Immature natural killer cell (primary cell): Measurements from ENCODE around the gene SLC16A14. TPM values are rescaled to one million over a fixed set of nuclear protein-coding genes. Genes with fewer than 3 reads are reported as not detected.
A peak's percentile ranks its signal among the peaks of the same experiment; 100 is the strongest.

ENCODE experiments used
- DNase-seq, 3 donors: peaks; one replicate each; pipeline ENCODE4 v3.0.0; 2022; ENCODE audit warnings: mixed read lengths in 1 of 3
- H3K27ac Mint-ChIP-seq, 6 donors: one replicate each; pipeline ENCODE4 v1.8.0; 2020; ENCODE audit warnings: mixed read lengths in 6 of 6, mild to moderate bottlenecking in 5 of 6, inconsistent platforms in 4 of 6, moderate library complexity in 3 of 6
- H3K27me3 Mint-ChIP-seq, 3 donors: one replicate each; pipeline ENCODE4 v1.8.0; 2020 to 2021; ENCODE audit warnings: low read depth in 3 of 3, mild to moderate bottlenecking in 3 of 3, mixed read lengths in 3 of 3, moderate library complexity in 3 of 3, inconsistent platforms in 1 of 3
- H3K36me3 Mint-ChIP-seq, 3 donors: one replicate each; pipeline ENCODE4 v1.8.0; 2020; ENCODE audit warnings: mixed read lengths in 3 of 3, inconsistent platforms in 2 of 3, mild to moderate bottlenecking in 2 of 3
- H3K4me1 Mint-ChIP-seq, 2 donors: one replicate each; pipeline ENCODE4 v1.8.0; 2020; ENCODE audit warnings: inconsistent platforms in 2 of 2, mild to moderate bottlenecking in 2 of 2, mixed read lengths in 2 of 2, moderate library complexity in 1 of 2
- H3K4me3 Mint-ChIP-seq, 5 donors: one replicate each; pipeline ENCODE4 v1.8.0; 2020; ENCODE audit warnings: mild to moderate bottlenecking in 5 of 5, mixed read lengths in 5 of 5, inconsistent platforms in 3 of 5, moderate library complexity in 3 of 5
- H3K9me3 Mint-ChIP-seq, 6 donors: one replicate each; pipeline ENCODE4 v1.8.0; 2020; ENCODE audit warnings: mild to moderate bottlenecking in 6 of 6, mixed read lengths in 6 of 6, inconsistent platforms in 4 of 6, moderate library complexity in 3 of 6
- polyA plus RNA-seq, 3 donors: library from polyadenylated mRNA; unstranded; fragments of 300-500 nt; fragmentation: Illumina TruSeq; gene quantifications; one replicate each; pipeline ENCODE4 v1.2.3, GENCODE V29; 2021

SLC16A14 gene
- polyA plus RNA-seq, 3 donors from 2014 or later, result 0.12 to 0.15 TPM; not detected in 1

- Mint-ChIP-seq H3K4me1 (peaks cover 3 to 9% of the 10 kb centered on the region in 2 donors), H3K27me3 (peaks cover 0 to 1% (median 0%) of the 10 kb centered on the region in 3 donors), H3K9me3 (no peaks in the 10 kb centered on the region), H3K27ac (no peak overlapping the region), H3K36me3 (no peaks in the 10 kb centered on the region), H3K4me3 (no peak overlapping the region)
- no peak for DNase-seq
Observed at GRCh38 chr2:230011617-230012016, 57.1 kb downstream of the SLC16A14 start.

GRCh38 chr2:230010501-230010900 lies 58.2 kb downstream of the SLC16A14 start:
- Mint-ChIP-seq H3K27ac (no peak overlapping the region), H3K36me3 (no peaks in the 10 kb centered on the region), H3K27me3 (peaks cover 0 to 1% (median 0%) of the 10 kb centered on the region in 3 donors), H3K9me3 (no peaks in the 10 kb centered on the region), H3K4me3 (no peak overlapping the region), H3K4me1 (peaks cover 3 to 9% of the 10 kb centered on the region in 2 donors)
- DNase-seq, result no peak

- Mint-ChIP-seq H3K36me3 (peaks cover 0 to 5% (median 4%) of the 10 kb centered on the region in 3 donors), H3K27ac (no peak overlapping the region), H3K4me3 (no peak overlapping the region)
Observed at GRCh38 chr2:230008708-230009066, 60.0 kb downstream of the SLC16A14 start.

GRCh38 chr2:230007931-230008707 lies 60.6 kb downstream of the SLC16A14 start:
- no peaks in the 10 kb centered on the region for H3K9me3 Mint-ChIP-seq
- peak overlapping the region in 2 of 5 donors; percentile 48 to 59 for H3K4me3 Mint-ChIP-seq

More at GRCh38 chr2:230008708-230009066, 60.0 kb downstream of the SLC16A14 start:
- Mint-ChIP-seq H3K9me3 (no peaks in the 10 kb centered on the region), H3K4me1 (peaks cover 3 to 9% of the 10 kb centered on the region in 2 donors), H3K27me3 (peaks cover 0 to 1% (median 0%) of the 10 kb centered on the region in 3 donors)
- DNase-seq, result no peak

GRCh38 chr2:230000118-230000841 lies 68.4 kb downstream of the SLC16A14 start:
- Mint-ChIP-seq H3K9me3 (no peaks in the 10 kb centered on the region), H3K36me3 (peaks cover 3 to 12% (median 7%) of the 10 kb centered on the region in 3 donors), H3K27ac (peak overlapping the region in 1 of 6 donors; percentile 45), H3K27me3 (no peaks in the 10 kb centered on the region), H3K4me3 (peak overlapping the region in 1 of 5 donors; percentile 12), H3K4me1 (no peaks in the 10 kb centered on the region)
- no peak for DNase-seq

More at GRCh38 chr2:230007931-230008707, 60.6 kb downstream of the SLC16A14 start:
- peaks cover 3 to 9% of the 10 kb centered on the region in 2 donors for H3K4me1 Mint-ChIP-seq
- peaks cover 0 to 1% (median 0%) of the 10 kb centered on the region in 3 donors for H3K27me3 Mint-ChIP-seq
- peak overlapping the region in 1 of 6 donors; percentile 43 for H3K27ac Mint-ChIP-seq
- peak; percentile 42 to 61 (median 54) for DNase-seq
- peaks cover 0 to 5% (median 4%) of the 10 kb centered on the region in 3 donors for H3K36me3 Mint-ChIP-seq

GRCh38 chr2:229997565-229997964 lies 71.2 kb downstream of the SLC16A14 start:
- no peaks in the 10 kb centered on the region for H3K9me3 Mint-ChIP-seq
- H3K36me3 Mint-ChIP-seq, result peaks cover 3 to 7% (median 3%) of the 10 kb centered on the region in 3 donors
- no peak overlapping the region for H3K4me3 Mint-ChIP-seq
- H3K4me1 Mint-ChIP-seq, result no peaks in the 10 kb centered on the region
- no peaks in the 10 kb centered on the region for H3K27me3 Mint-ChIP-seq
- no peak overlapping the region for H3K27ac Mint-ChIP-seq
- no peak for DNase-seq

- H3K4me3 Mint-ChIP-seq, result no peak overlapping the region
- no peaks in the 10 kb centered on the region for H3K4me1 Mint-ChIP-seq
- DNase-seq, result no peak
- H3K9me3 Mint-ChIP-seq, result no peaks in the 10 kb centered on the region
- H3K36me3 Mint-ChIP-seq, result peaks cover 0 to 7% (median 3%) of the 10 kb centered on the region in 3 donors
- H3K27ac Mint-ChIP-seq, result no peak overlapping the region
- H3K27me3 Mint-ChIP-seq, result no peaks in the 10 kb centered on the region
Observed at GRCh38 chr2:229996320-229996719, 72.4 kb downstream of the SLC16A14 start.

GRCh38 chr2:229993236-229993635 lies 75.5 kb downstream of the SLC16A14 start:
- Mint-ChIP-seq H3K4me3 (no peak overlapping the region), H3K4me1 (no peaks in the 10 kb centered on the region), H3K27ac (no peak overlapping the region), H3K27me3 (no peaks in the 10 kb centered on the region), H3K9me3 (no peaks in the 10 kb centered on the region), H3K36me3 (peaks cover 0 to 7% (median 3%) of the 10 kb centered on the region in 3 donors)
- DNase-seq, result no peak

Other genes starting within 250 kb of the SLC16A14 start
- 10 to 100 TPM; 13.5 to 69.4 (median 26.0) TPM for gene TRIP12, start 146.9 kb downstream of the SLC16A14 start, polyA plus RNA-seq
- gene FBXO36, start 146.4 kb downstream of the SLC16A14 start, polyA plus RNA-seq, result 1 to 10 TPM in 2 of 3 donors, under 1 TPM in 1; 0.41 to 3.7 (median 1.3) TPM
- gene SP110, start 151.1 kb upstream of the SLC16A14 start, polyA plus RNA-seq, result 10 to 100 TPM; 49.0 to 97.9 (median 60.5) TPM
- 10 to 100 TPM; 17.2 to 34.6 (median 19.3) TPM for gene SP140, start 156.8 kb upstream of the SLC16A14 start, polyA plus RNA-seq